Activated T-helper 1 cell treated with anti-CD3 and anti-CD28 coated beads, Interleukin-12 subunit alpha, Interleukin-12 subunit beta, Interleukin-2, Interleukin-4 antibody, amounts not matched to agents 30 ng/mL and 10 ng/mL and 1 ng/mL, durations not matched to agents 14 hours and 24 hours and 36 hours (primary cell): Measurements from ENCODE around the gene CHKA. TPM values are rescaled to one million over a fixed set of nuclear protein-coding genes. Genes with fewer than 3 reads are reported as not detected.
A peak's percentile ranks its signal among the peaks of the same experiment; 100 is the strongest.

Experiments
- DNase-seq: peaks from one replicate; pipeline ENCODE4 v3.0.0; 2021; ENCODE audit warnings: low spot score
- H3K27ac Mint-ChIP-seq: one replicate; pipeline ENCODE4 v1.8.0; 2021; ENCODE audit warnings: mild to moderate bottlenecking, mixed read lengths
- H3K27me3 Mint-ChIP-seq: one replicate; pipeline ENCODE4 v1.8.0; 2022; ENCODE audit warnings: mild to moderate bottlenecking, moderate library complexity, mixed read lengths; ENCODE audit not compliant: insufficient read depth
- H3K36me3 Mint-ChIP-seq: one replicate; pipeline ENCODE4 v1.8.0; 2021; ENCODE audit warnings: low read depth, mixed read lengths
- H3K4me1 Mint-ChIP-seq: one replicate; pipeline ENCODE4 v1.8.0; 2021; ENCODE audit warnings: low read depth, mixed read lengths
- H3K4me3 Mint-ChIP-seq: one replicate; pipeline ENCODE4 v1.8.0; 2021; ENCODE audit warnings: mild to moderate bottlenecking, moderate library complexity, mixed read lengths
- H3K9me3 Mint-ChIP-seq: one replicate; pipeline ENCODE4 v1.8.0; 2021; ENCODE audit warnings: mixed read lengths
- intact Hi-C: fragments of 100-400 bp; cut with micrococcal nuclease; formaldehyde crosslinking; loops from one replicate; pipeline ENCODE4 v1.15.1; 2024
- total RNA-seq: library from RNA; stranded (reverse); gene quantifications from 2 replicates; pipeline ENCODE4 v1.2.3, GENCODE V29; 2022

Gene CHKA
- total RNA-seq, 1 donor from 2014 or later, result 13.7 TPM

GRCh38 chr11:68118706-68119448, 2.3 kb downstream of the CHKA start:
- no peak for DNase-seq
- peaks cover 4% of the 10 kb centered on the region for H3K36me3 Mint-ChIP-seq
- H3K4me3 Mint-ChIP-seq, result peak overlapping the region; percentile 48
- H3K4me1 Mint-ChIP-seq, result peaks cover 5% of the 10 kb centered on the region
- peaks cover 4% of the 10 kb centered on the region for H3K27me3 Mint-ChIP-seq
- no peaks in the 10 kb centered on the region for H3K9me3 Mint-ChIP-seq
- intact Hi-C loops, result no loop called here
- no peak overlapping the region for H3K27ac Mint-ChIP-seq

- Mint-ChIP-seq H3K4me3 (no peak overlapping the region), H3K27ac (no peak overlapping the region), H3K4me1 (peaks cover 5% of the 10 kb centered on the region), H3K36me3 (peaks cover 4% of the 10 kb centered on the region), H3K27me3 (peaks cover 2% of the 10 kb centered on the region), H3K9me3 (no peaks in the 10 kb centered on the region)
- DNase-seq, result no peak
- intact Hi-C loops, result no loop called here
Measured at GRCh38 chr11:68117853-68118470, 3.2 kb downstream of the CHKA start.

- no peak overlapping the region for H3K27ac Mint-ChIP-seq
- intact Hi-C loops, result no loop called here
Measured at GRCh38 chr11:68116974-68117373, 4.2 kb downstream of the CHKA start.

GRCh38 chr11:68116126-68116525, 5.1 kb downstream of the CHKA start:
- H3K36me3 Mint-ChIP-seq, result peaks cover 4% of the 10 kb centered on the region
- H3K4me3 Mint-ChIP-seq, result no peak overlapping the region
- intact Hi-C loops, result no loop called here
- H3K9me3 Mint-ChIP-seq, result no peaks in the 10 kb centered on the region
- no peak overlapping the region for H3K27ac Mint-ChIP-seq
- H3K4me1 Mint-ChIP-seq, result peaks cover 5% of the 10 kb centered on the region
- no peak for DNase-seq
- H3K27me3 Mint-ChIP-seq, result peaks cover 2% of the 10 kb centered on the region

More at GRCh38 chr11:68116974-68117373, 4.2 kb downstream of the CHKA start:
- peaks cover 2% of the 10 kb centered on the region for H3K27me3 Mint-ChIP-seq
- H3K9me3 Mint-ChIP-seq, result no peaks in the 10 kb centered on the region
- DNase-seq, result no peak
- peaks cover 5% of the 10 kb centered on the region for H3K4me1 Mint-ChIP-seq
- no peak overlapping the region for H3K4me3 Mint-ChIP-seq
- peaks cover 4% of the 10 kb centered on the region for H3K36me3 Mint-ChIP-seq

- H3K4me1 Mint-ChIP-seq, result peaks cover 3% of the 10 kb centered on the region
- DNase-seq, result no peak
- intact Hi-C loops, result no loop called here
- H3K4me3 Mint-ChIP-seq, result no peak overlapping the region
- peaks cover 4% of the 10 kb centered on the region for H3K36me3 Mint-ChIP-seq
- no peak overlapping the region for H3K27ac Mint-ChIP-seq
- H3K9me3 Mint-ChIP-seq, result no peaks in the 10 kb centered on the region
- H3K27me3 Mint-ChIP-seq, result peaks cover 2% of the 10 kb centered on the region
Measured at GRCh38 chr11:68115285-68115684, 5.9 kb downstream of the CHKA start.

GRCh38 chr11:68113986-68114385, 7.2 kb downstream of the CHKA start:
- Mint-ChIP-seq H3K9me3 (no peaks in the 10 kb centered on the region), H3K36me3 (peaks cover 2% of the 10 kb centered on the region), H3K27ac (no peak overlapping the region), H3K4me3 (no peak overlapping the region), H3K4me1 (no peaks in the 10 kb centered on the region), H3K27me3 (no peaks in the 10 kb centered on the region)
- DNase-seq, result no peak
- intact Hi-C loops, result no loop called here

- no peaks in the 10 kb centered on the region for H3K9me3 Mint-ChIP-seq
- intact Hi-C loops, result no loop called here
- H3K36me3 Mint-ChIP-seq, result no peaks in the 10 kb centered on the region
- no peak overlapping the region for H3K27ac Mint-ChIP-seq
- H3K4me1 Mint-ChIP-seq, result no peaks in the 10 kb centered on the region
- peaks cover 2% of the 10 kb centered on the region for H3K27me3 Mint-ChIP-seq
- DNase-seq, result no peak
- no peak overlapping the region for H3K4me3 Mint-ChIP-seq
Measured at GRCh38 chr11:68107689-68108088, 13.5 kb downstream of the CHKA start.

- H3K27me3 Mint-ChIP-seq, result peaks cover 2% of the 10 kb centered on the region
- no peak overlapping the region for H3K27ac Mint-ChIP-seq
- no peak overlapping the region for H3K4me3 Mint-ChIP-seq
- intact Hi-C loops, result no loop called here
- no peaks in the 10 kb centered on the region for H3K4me1 Mint-ChIP-seq
- no peaks in the 10 kb centered on the region for H3K36me3 Mint-ChIP-seq
- H3K9me3 Mint-ChIP-seq, result no peaks in the 10 kb centered on the region
- no peak for DNase-seq
Measured at GRCh38 chr11:68106165-68106940, 14.8 kb downstream of the CHKA start.

- Mint-ChIP-seq H3K9me3 (no peaks in the 10 kb centered on the region), H3K27ac (no peak overlapping the region), H3K4me1 (peaks cover 14% of the 10 kb centered on the region), H3K27me3 (no peaks in the 10 kb centered on the region), H3K36me3 (no peaks in the 10 kb centered on the region), H3K4me3 (no peak overlapping the region)
- DNase-seq, result no peak
- intact Hi-C loops, result no loop called here
Measured at GRCh38 chr11:68099474-68100405, 21.4 kb downstream of the CHKA start.

GRCh38 chr11:68099057-68099456, 22.1 kb downstream of the CHKA start:
- no peaks in the 10 kb centered on the region for H3K9me3 Mint-ChIP-seq
- intact Hi-C loops, result no loop called here
- no peak overlapping the region for H3K27ac Mint-ChIP-seq
- H3K4me1 Mint-ChIP-seq, result peaks cover 14% of the 10 kb centered on the region
- H3K4me3 Mint-ChIP-seq, result no peak overlapping the region
- no peak for DNase-seq
- H3K27me3 Mint-ChIP-seq, result no peaks in the 10 kb centered on the region
- no peaks in the 10 kb centered on the region for H3K36me3 Mint-ChIP-seq

GRCh38 chr11:68096962-68097361, 24.2 kb downstream of the CHKA start:
- DNase-seq, result no peak
- Mint-ChIP-seq H3K27me3 (no peaks in the 10 kb centered on the region), H3K36me3 (no peaks in the 10 kb centered on the region), H3K4me3 (no peak overlapping the region), H3K4me1 (peaks cover 14% of the 10 kb centered on the region), H3K9me3 (no peaks in the 10 kb centered on the region), H3K27ac (no peak overlapping the region)
- intact Hi-C loops, result no loop called here

- H3K27me3 Mint-ChIP-seq, result peaks cover 5% of the 10 kb centered on the region
- H3K9me3 Mint-ChIP-seq, result no peaks in the 10 kb centered on the region
- H3K4me3 Mint-ChIP-seq, result no peak overlapping the region
- intact Hi-C loops, result no loop called here
- H3K36me3 Mint-ChIP-seq, result no peaks in the 10 kb centered on the region
- H3K4me1 Mint-ChIP-seq, result no peaks in the 10 kb centered on the region
- DNase-seq, result no peak
- H3K27ac Mint-ChIP-seq, result no peak overlapping the region
Measured at GRCh38 chr11:68093565-68093964, 27.6 kb downstream of the CHKA start.
